H9 (cell line): Measurements from ENCODE around the gene TBC1D24. TPM values are rescaled to one million over a fixed set of nuclear protein-coding genes. Genes with fewer than 3 reads are reported as not detected.
A peak's percentile ranks its signal among the peaks of the same experiment; 100 is the strongest.

Experiments
- DNase-seq: peaks from one replicate; pipeline ENCODE4 v3.0.0-alpha.2; 2017
- H2AFZ ChIP-seq: one replicate; pipeline ENCODE4 v1.6.1; 2013; ENCODE audit warnings: mild to moderate bottlenecking, low read length, control low read depth, moderate library complexity
- H2AK5ac ChIP-seq: 2 replicates; pipeline ENCODE4 v1.6.1; 2013; ENCODE audit warnings: low read length, control low read depth, mixed read lengths; ENCODE audit not compliant: insufficient read length
- H2BK120ac ChIP-seq: one replicate; pipeline ENCODE4 v1.6.1; 2013; ENCODE audit warnings: low read depth, mild to moderate bottlenecking, low read length, control low read depth, inconsistent platforms; ENCODE audit not compliant: poor library complexity, severe bottlenecking
- H2BK12ac ChIP-seq: 2 replicates; pipeline ENCODE4 v1.6.1; 2013; ENCODE audit warnings: low read length, control low read depth, mixed read lengths, low read depth; ENCODE audit not compliant: insufficient read length
- H2BK15ac ChIP-seq: 2 replicates; pipeline ENCODE4 v1.6.1; 2013; ENCODE audit warnings: low read depth, low read length, control low read depth
- H2BK20ac ChIP-seq: one replicate; pipeline ENCODE4 v1.6.1; 2013; ENCODE audit warnings: low read depth, mild to moderate bottlenecking, low read length, control low read depth, inconsistent platforms; ENCODE audit not compliant: poor library complexity, severe bottlenecking
- H2BK5ac ChIP-seq: 2 replicates; pipeline ENCODE4 v1.6.1; 2013; ENCODE audit warnings: low read length, control low read depth, mixed read lengths; ENCODE audit not compliant: insufficient read length
- H3K14ac ChIP-seq: 2 replicates; pipeline ENCODE4 v1.6.1; 2013; ENCODE audit warnings: low read length, control low read depth; ENCODE audit not compliant: insufficient read depth
- H3K18ac ChIP-seq: 2 replicates; pipeline ENCODE4 v1.6.1; 2013; ENCODE audit warnings: low read depth, mild to moderate bottlenecking, mixed read lengths, low read length, control low read depth; ENCODE audit not compliant: insufficient read length
- H3K23ac ChIP-seq: 2 replicates; pipeline ENCODE4 v1.6.1; 2013; ENCODE audit warnings: low read length, control low read depth, mixed read lengths, low read depth; ENCODE audit not compliant: insufficient read length
- H3K23me2 ChIP-seq: 2 replicates; pipeline ENCODE4 v1.6.1; 2013; ENCODE audit warnings: low read depth, mild to moderate bottlenecking, mixed read lengths, low read length, control low read depth; ENCODE audit not compliant: insufficient read length, poor library complexity, severe bottlenecking
- H3K27ac ChIP-seq: 2 replicates; pipeline ENCODE4 v1.5.1; 2013; ENCODE audit warnings: low read length, control low read depth, mixed read lengths, low read depth; ENCODE audit not compliant: insufficient read length
- H3K27me3 ChIP-seq: 2 replicates; pipeline ENCODE4 v1.6.1; 2013; ENCODE audit warnings: low read length, control low read depth, inconsistent platforms; ENCODE audit not compliant: insufficient read depth
- H3K4ac ChIP-seq: 2 replicates; pipeline ENCODE4 v1.6.1; 2013; ENCODE audit warnings: low read depth, mild to moderate bottlenecking, control low read depth, inconsistent platforms, low read length, moderate library complexity
- H3K4me1 ChIP-seq: 2 replicates; pipeline ENCODE4 v1.6.1; 2013; ENCODE audit warnings: low read length, control low read depth, inconsistent platforms; ENCODE audit not compliant: insufficient read depth
- H3K4me2 ChIP-seq: 2 replicates; pipeline ENCODE4 v1.6.1; 2013; ENCODE audit warnings: low read length, control low read depth, mixed read lengths; ENCODE audit not compliant: insufficient read length, insufficient read depth
- H3K56ac ChIP-seq: 2 replicates; pipeline ENCODE4 v1.6.1; 2013; ENCODE audit warnings: low read depth, mild to moderate bottlenecking, mixed read lengths, low read length, control low read depth; ENCODE audit not compliant: insufficient read length
- H3K79me1 ChIP-seq: 2 replicates; pipeline ENCODE4 v1.6.1; 2013; ENCODE audit warnings: low read depth, mild to moderate bottlenecking, moderate library complexity, low read length, control low read depth, inconsistent platforms; ENCODE audit not compliant: insufficient read depth, poor library complexity, severe bottlenecking
- H3K79me2 ChIP-seq: 2 replicates; pipeline ENCODE4 v1.6.1; 2013; ENCODE audit warnings: low read length, control low read depth, inconsistent platforms; ENCODE audit not compliant: insufficient read depth
- H3K9ac ChIP-seq: 2 replicates; pipeline ENCODE4 v1.6.1; 2013; ENCODE audit warnings: low read length, control low read depth, mixed read lengths; ENCODE audit not compliant: insufficient read length; ENCODE audit errors: extremely low read depth
- H3K9me3 ChIP-seq: one replicate; pipeline ENCODE4 v1.6.1; 2013; ENCODE audit warnings: low read depth, low read length, inconsistent platforms; ENCODE audit not compliant: control insufficient read depth
- H3T11ph ChIP-seq: one replicate; pipeline ENCODE4 v1.6.1; 2013; ENCODE audit warnings: mild to moderate bottlenecking, low read length, control low read depth, inconsistent platforms
- H4K20me1 ChIP-seq: one replicate; pipeline ENCODE4 v1.6.1; 2013; ENCODE audit not compliant: control insufficient read depth, insufficient read length, insufficient read depth
- H4K5ac ChIP-seq: 2 replicates; pipeline ENCODE4 v1.6.1; 2013; ENCODE audit warnings: low read depth, mild to moderate bottlenecking, mixed read lengths, low read length, control low read depth; ENCODE audit not compliant: insufficient read length
- H4K8ac ChIP-seq: replicated peaks from 2 replicates; pipeline ENCODE4 v1.6.1; 2013; ENCODE audit warnings: low read length, control low read depth, mixed read lengths, low read depth; ENCODE audit not compliant: insufficient read length
- H4K91ac ChIP-seq: 2 replicates; pipeline ENCODE4 v1.6.1; 2013; ENCODE audit warnings: low read depth, mild to moderate bottlenecking, moderate library complexity, mixed read lengths, low read length, control low read depth; ENCODE audit not compliant: insufficient read length
- H3K27ac Mint-ChIP-seq, 3 experiments: 2 replicates in 2 of 3; 3 replicates in 1 of 3; pipeline ENCODE4 v1.8.0; 2020 to 2021; ENCODE audit warnings: mixed read lengths in 3 of 3, mild to moderate bottlenecking in 1 of 3, moderate library complexity in 1 of 3
- H3K27me3 Mint-ChIP-seq: 2 replicates; pipeline ENCODE4 v1.8.0; 2021; ENCODE audit warnings: low read depth, mild to moderate bottlenecking, moderate library complexity, mixed read lengths
- H3K36me3 Mint-ChIP-seq, 3 experiments: 2 replicates in 2 of 3; 3 replicates in 1 of 3; pipeline ENCODE4 v1.8.0; 2020 to 2021; ENCODE audit warnings: low read depth in 3 of 3, mixed read lengths in 3 of 3; ENCODE audit not compliant: insufficient read depth in 1 of 3
- H3K4me1 Mint-ChIP-seq, 2 experiments: 2 replicates each; pipeline ENCODE4 v1.8.0; 2020; ENCODE audit warnings: mixed read lengths in 2 of 2
- H3K4me3 Mint-ChIP-seq, 2 experiments: 2 replicates in 1 of 2; 3 replicates in 1 of 2; pipeline ENCODE4 v1.8.0; 2020 to 2021; ENCODE audit warnings: mild to moderate bottlenecking in 2 of 2, mixed read lengths in 2 of 2, moderate library complexity in 1 of 2
- H3K9me3 Mint-ChIP-seq, 2 experiments: 2 replicates in 1 of 2; 3 replicates in 1 of 2; pipeline ENCODE4 v1.8.0; 2020; ENCODE audit warnings: mild to moderate bottlenecking in 2 of 2, mixed read lengths in 2 of 2, moderate library complexity in 1 of 2
- CTCF ChIP-seq: fragments of 200-600 bp; sonication (generic); conservative IDR thresholded peaks from 3 replicates; pipeline ENCODE4 v1.8.0; 2021; ENCODE audit warnings: antibody characterized with exemption, mild to moderate bottlenecking
- WGBS: extraction: QIAGEN DNeasy Blood & Tissue Kit; methylation state at CpG from one replicate; pipeline ENCODE4 v1.1.7; 2013; ENCODE audit warnings: missing lambda C conversion rate, low lambda C conversion rate, mixed read lengths; ENCODE audit not compliant: insufficient read length; ENCODE audit errors: extremely low coverage; 5-methylcytosine and 5-hydroxymethylcytosine counted together
- total RNA-seq: library from RNA; stranded (reverse); gene quantifications from 2 replicates; pipeline ENCODE4 v1.2.1, GENCODE V29; 2021

The TBC1D24 gene
- total RNA-seq, 1 experiment from 2014 or later, result 19.0 TPM

- Histone ChIP-seq H3K27ac (no peak overlapping the region), H2BK120ac (no peak overlapping the region), H3K9ac (no peak overlapping the region), H4K5ac (no peak overlapping the region), H3K79me1 (peaks cover 9% of the 10 kb centered on the region), H3K18ac (no peak overlapping the region), H3T11ph (no peak overlapping the region), H3K4me2 (no peak overlapping the region), H2AK5ac (no peak overlapping the region), H2BK12ac (no peak overlapping the region), H2BK20ac (no peak overlapping the region), H4K20me1 (no peaks in the 10 kb centered on the region), H3K79me2 (peaks cover 36% of the 10 kb centered on the region; the same call in 1 of the 2 replicates), H3K4ac (no peak overlapping the region), H4K8ac (no peak overlapping the region), H2BK5ac (no peak overlapping the region), H3K4me1 (no peaks in the 10 kb centered on the region), H2AFZ (no peak overlapping the region), H3K14ac (no peak overlapping the region), H3K9me3 (no peaks in the 10 kb centered on the region), H3K23ac (no peak overlapping the region), H3K56ac (no peak overlapping the region), H2BK15ac (no peak overlapping the region), H3K27me3 (no peaks in the 10 kb centered on the region), H4K91ac (no peak overlapping the region), H3K23me2 (peaks cover 15% of the 10 kb centered on the region)
- H3K4me1 Mint-ChIP-seq, result peaks cover 27 to 36% of the 10 kb centered on the region in 2 experiments
- peak; percentile 46 for DNase-seq
- H3K4me3 Mint-ChIP-seq, result peak overlapping the region; percentile 78 to 79
- peaks cover 5 to 34% (median 19%) of the 10 kb centered on the region in 3 experiments; a peak in 6 of 7 replicates for H3K36me3 Mint-ChIP-seq
- WGBS, result no CpG with 5 or more reads among the region's 39 CpGs
- H3K27ac Mint-ChIP-seq, result peak overlapping the region; percentile 89 to 97 (median 95); a peak in 5 of 7 replicates
- no peaks in the 10 kb centered on the region for H3K9me3 Mint-ChIP-seq
- no peaks in the 10 kb centered on the region; the same call in 1 of the 2 replicates for H3K27me3 Mint-ChIP-seq
- TF ChIP-seq CTCF, result no peak
Measured at GRCh38 chr16:2518823-2519710, 44.1 kb downstream of the TBC1D24 start.
